SU-DHL-6 (cell line): ENCODE results near the gene CEP164.

Experiments
- H2AFZ ChIP-seq: fragments of 200-600 bp; sonication (generic); 2 replicates; pipeline ENCODE4 v1.6.1; 2014; ENCODE audit warnings: low read depth, mild to moderate bottlenecking, moderate library complexity, mixed read lengths, antibody characterized with exemption, low read length; ENCODE audit not compliant: severe bottlenecking
- H3F3A ChIP-seq: fragments of 200-600 bp; shearing (Covaris generic); 2 replicates; pipeline ENCODE4 v1.6.0; 2016; ENCODE audit warnings: antibody characterized with exemption, mild to moderate bottlenecking; ENCODE audit not compliant: insufficient read depth
- H3K27ac ChIP-seq: fragments of 200-600 bp; sonication (generic); 2 replicates; pipeline ENCODE4 v1.5.1; 2016; ENCODE audit warnings: low read depth, mild to moderate bottlenecking, low read length, moderate library complexity, mixed read lengths
- H3K27me3 ChIP-seq: fragments of 200-600 bp; sonication (generic), shearing (Covaris generic); 2 replicates; pipeline ENCODE4 v1.6.0; 2014; ENCODE audit warnings: mild to moderate bottlenecking, low read length
- H3K36me3 ChIP-seq: fragments of 200-600 bp; sonication (generic); 2 replicates; pipeline ENCODE4 v1.6.1; 2014; ENCODE audit warnings: mild to moderate bottlenecking, low read length, mixed read lengths
- H3K4me2 ChIP-seq: fragments of 300-600, 200-600 bp; shearing (Covaris generic), sonication (generic); 2 replicates; pipeline ENCODE4 v1.6.0; 2014; ENCODE audit warnings: low read length, low read depth, mild to moderate bottlenecking; ENCODE audit not compliant: poor library complexity, severe bottlenecking
- H3K4me3 ChIP-seq: fragments of 200-600 bp; sonication (generic); 2 replicates; pipeline ENCODE4 v1.5.1; 2014; ENCODE audit warnings: antibody characterized with exemption, low read length, mild to moderate bottlenecking, mixed read lengths; ENCODE audit not compliant: insufficient read depth, poor library complexity, severe bottlenecking
- H3K79me2 ChIP-seq: fragments of 200-600 bp; sonication (generic); 2 replicates; pipeline ENCODE4 v1.6.1; 2014; ENCODE audit warnings: mild to moderate bottlenecking, low read length, moderate library complexity; ENCODE audit not compliant: insufficient read depth
- H3K9ac ChIP-seq: fragments of 200-600 bp; sonication (generic); 2 replicates; pipeline ENCODE4 v1.7.0; 2014; ENCODE audit warnings: mild to moderate bottlenecking, low read length
- H3K9me2 ChIP-seq: fragments of 200-600 bp; sonication (generic); replicated peaks from 2 replicates; pipeline ENCODE4 v1.6.1; 2014; ENCODE audit warnings: low read length; ENCODE audit not compliant: insufficient read depth
- H3K9me3 ChIP-seq: fragments of 200-600 bp; sonication (generic); 2 replicates; pipeline ENCODE4 v1.6.1; 2014; ENCODE audit warnings: low read length, mixed read lengths; ENCODE audit not compliant: insufficient read depth
- H4K20me1 ChIP-seq: fragments of 200-600 bp; sonication (generic); 2 replicates; pipeline ENCODE4 v1.6.1; 2014; ENCODE audit warnings: low read depth, mild to moderate bottlenecking, antibody characterized with exemption, low read length, moderate library complexity, mixed read lengths
- EZH2phosphoT487 ChIP-seq: fragments of 200-600 bp; sonication (generic), shearing (Covaris generic); conservative IDR thresholded peaks from 2 replicates; pipeline ENCODE4 v1.6.1; 2018; ENCODE audit warnings: mild to moderate bottlenecking, antibody characterized with exemption, low read length, moderate library complexity, mixed read lengths
- TF ChIP-seq, protein P1 (sequence below): fragments of 200-600 bp; sonication (generic); IDR thresholded peaks from one replicate; pipeline ENCODE4 v1.5.1; 2017; ENCODE audit warnings: antibody characterized with exemption, mild to moderate bottlenecking, low read length, moderate library complexity; ENCODE audit not compliant: insufficient read depth, poor library complexity, severe bottlenecking

CEP164 gene

GRCh38 chr11:117284053-117284452, 43.6 kb upstream of the CEP164 start:
- no peaks in the 10 kb centered on the region for H3F3A ChIP-seq
- H3K9ac ChIP-seq, result no peak overlapping the region
- no peaks in the 10 kb centered on the region for H4K20me1 ChIP-seq
- no peaks in the 10 kb centered on the region for H3K9me2 ChIP-seq
- no peaks in the 10 kb centered on the region for H3K27me3 ChIP-seq
- H2AFZ ChIP-seq, result no peak overlapping the region
- H3K36me3 ChIP-seq, result 0 out of 2 replicates have a peak, but pooled peaks cover 5% of the 10 kb centered on the region
- no peak for TF ChIP-seq EZH2phosphoT487
- TF ChIP-seq, protein P1, sequence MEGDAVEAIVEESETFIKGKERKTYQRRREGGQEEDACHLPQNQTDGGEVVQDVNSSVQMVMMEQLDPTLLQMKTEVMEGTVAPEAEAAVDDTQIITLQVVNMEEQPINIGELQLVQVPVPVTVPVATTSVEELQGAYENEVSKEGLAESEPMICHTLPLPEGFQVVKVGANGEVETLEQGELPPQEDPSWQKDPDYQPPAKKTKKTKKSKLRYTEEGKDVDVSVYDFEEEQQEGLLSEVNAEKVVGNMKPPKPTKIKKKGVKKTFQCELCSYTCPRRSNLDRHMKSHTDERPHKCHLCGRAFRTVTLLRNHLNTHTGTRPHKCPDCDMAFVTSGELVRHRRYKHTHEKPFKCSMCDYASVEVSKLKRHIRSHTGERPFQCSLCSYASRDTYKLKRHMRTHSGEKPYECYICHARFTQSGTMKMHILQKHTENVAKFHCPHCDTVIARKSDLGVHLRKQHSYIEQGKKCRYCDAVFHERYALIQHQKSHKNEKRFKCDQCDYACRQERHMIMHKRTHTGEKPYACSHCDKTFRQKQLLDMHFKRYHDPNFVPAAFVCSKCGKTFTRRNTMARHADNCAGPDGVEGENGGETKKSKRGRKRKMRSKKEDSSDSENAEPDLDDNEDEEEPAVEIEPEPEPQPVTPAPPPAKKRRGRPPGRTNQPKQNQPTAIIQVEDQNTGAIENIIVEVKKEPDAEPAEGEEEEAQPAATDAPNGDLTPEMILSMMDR, result no peak
- no peak overlapping the region for H3K4me3 ChIP-seq
- no peak overlapping the region for H3K27ac ChIP-seq
- no peak overlapping the region for H3K4me2 ChIP-seq
- no peaks in the 10 kb centered on the region for H3K9me3 ChIP-seq
- no peaks in the 10 kb centered on the region for H3K79me2 ChIP-seq

DNA sequence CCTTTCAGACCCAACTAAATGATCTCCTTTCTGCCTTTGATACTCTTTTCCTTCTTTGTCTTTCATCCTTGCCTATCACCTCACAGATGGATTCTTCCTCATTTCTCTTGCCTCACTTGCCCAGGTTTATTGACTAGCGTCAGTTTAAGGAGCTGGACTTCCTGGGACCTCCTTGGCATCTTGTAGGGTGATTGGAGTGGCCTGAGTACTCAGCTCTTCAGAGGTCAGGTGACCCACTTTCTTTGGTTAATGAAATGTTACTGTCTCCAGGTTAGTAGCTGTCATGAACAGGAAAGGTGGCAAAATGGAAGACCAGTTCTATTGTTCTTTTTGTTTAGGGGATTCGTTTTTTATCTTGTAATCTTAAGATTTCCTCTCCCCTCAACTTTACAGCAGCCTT, 41.1 kb upstream of the CEP164 start:
- H3K4me3 ChIP-seq, result no peak overlapping the region
- H3K9me2 ChIP-seq, result no peaks in the 10 kb centered on the region
- H4K20me1 ChIP-seq, result no peaks in the 10 kb centered on the region
- H2AFZ ChIP-seq, result no peak overlapping the region
- no peak overlapping the region for H3K27ac ChIP-seq
- H3K4me2 ChIP-seq, result no peak overlapping the region
- H3K79me2 ChIP-seq, result no peaks in the 10 kb centered on the region
- no peaks in the 10 kb centered on the region for H3K27me3 ChIP-seq
- H3K9me3 ChIP-seq, result no peaks in the 10 kb centered on the region
- H3F3A ChIP-seq, result no peaks in the 10 kb centered on the region
- TF ChIP-seq, protein P1, result no peak
- TF ChIP-seq EZH2phosphoT487, result no peak
- 0 out of 2 replicates have a peak, but pooled peaks cover 5% of the 10 kb centered on the region for H3K36me3 ChIP-seq
- no peak overlapping the region for H3K9ac ChIP-seq

GRCh38 chr11:117287668-117288067, 40.0 kb upstream of the CEP164 start:
- Histone ChIP-seq H3K4me2 (no peak overlapping the region), H3K27ac (no peak overlapping the region), H3K79me2 (no peaks in the 10 kb centered on the region), H3K4me3 (no peak overlapping the region), H3K27me3 (no peaks in the 10 kb centered on the region), H3K9me2 (no peaks in the 10 kb centered on the region), H4K20me1 (no peaks in the 10 kb centered on the region), H3K9me3 (no peaks in the 10 kb centered on the region), H3K36me3 (0 out of 2 replicates have a peak, but pooled peaks cover 5% of the 10 kb centered on the region), H3F3A (no peaks in the 10 kb centered on the region), H3K9ac (no peak overlapping the region), H2AFZ (no peak overlapping the region)
- TF ChIP-seq EZH2phosphoT487, result no peak
- TF ChIP-seq, protein P1, result no peak
